Activated CD8-positive, alpha-beta memory T cell treated with anti-CD3 and anti-CD28 coated beads, Interleukin-2, amount 10 ng/mL, durations not matched to agents 7 days and 5 days (primary cell): Measurements from ENCODE around the gene AGR2. TPM values are rescaled to one million over a fixed set of nuclear protein-coding genes. Genes with fewer than 3 reads are reported as not detected.

ENCODE experiments used
- ATAC-seq: fragments of 150-1000 bp; cut with Tn5 transposase; one replicate; pipeline ENCODE4 v1.10.0; 2021; ENCODE audit warnings: moderate library complexity
- CTCF ChIA-PET: fragments of 350-600 bp; sonication (Branson Sonifier 250); formaldehyde crosslinking; loops from one replicate; lab custom pipeline; 2021; ENCODE audit warnings: antibody characterized with exemption; lab: Charles Lee
- DNase-seq: peaks from one replicate; pipeline ENCODE4 v3.0.0-alpha.2; 2020
- H3K27ac Mint-ChIP-seq: one replicate; pipeline ENCODE4 v1.8.0; 2021; ENCODE audit warnings: mild to moderate bottlenecking, mixed read lengths
- H3K27me3 Mint-ChIP-seq: one replicate; pipeline ENCODE4 v1.8.0; 2021; ENCODE audit warnings: mixed read lengths
- H3K36me3 Mint-ChIP-seq: one replicate; pipeline ENCODE4 v1.8.0; 2021; ENCODE audit warnings: mild to moderate bottlenecking, mixed read lengths
- H3K4me1 Mint-ChIP-seq: one replicate; pipeline ENCODE4 v1.8.0; 2021; ENCODE audit warnings: mixed read lengths
- H3K4me3 Mint-ChIP-seq: one replicate; pipeline ENCODE4 v1.8.0; 2021; ENCODE audit warnings: mild to moderate bottlenecking, moderate library complexity, mixed read lengths
- H3K9me3 Mint-ChIP-seq: one replicate; pipeline ENCODE4 v1.8.0; 2022; ENCODE audit warnings: low read depth, mixed read lengths
- total RNA-seq, 2 experiments: library from RNA; stranded (reverse); gene quantifications; one replicate each; pipeline ENCODE4 v1.2.3, GENCODE V29; 2021

The AGR2 gene
- total RNA-seq, 2 experiments from 2014 or later, result not detected

- ATAC-seq (no peak), DNase-seq (no peak)
- no peaks in the 10 kb centered on the region for H3K36me3 Mint-ChIP-seq
- H3K9me3 Mint-ChIP-seq, result no peaks in the 10 kb centered on the region
- no peak overlapping the region for H3K4me3 Mint-ChIP-seq
- no peaks in the 10 kb centered on the region for H3K4me1 Mint-ChIP-seq
- H3K27ac Mint-ChIP-seq, result no peak overlapping the region
- H3K27me3 Mint-ChIP-seq, result peaks cover 13% of the 10 kb centered on the region
- CTCF ChIA-PET, result no interaction called here
Measured at GRCh38 chr7:16836481-16836880, 31.7 kb upstream of the AGR2 start.

GRCh38 chr7:16833373-16833772, 28.6 kb upstream of the AGR2 start:
- DNase-seq (no peak), ATAC-seq (no peak)
- peaks cover 19% of the 10 kb centered on the region for H3K27me3 Mint-ChIP-seq
- no peak overlapping the region for H3K4me3 Mint-ChIP-seq
- CTCF ChIA-PET, result no interaction called here
- H3K4me1 Mint-ChIP-seq, result no peaks in the 10 kb centered on the region
- no peaks in the 10 kb centered on the region for H3K36me3 Mint-ChIP-seq
- no peak overlapping the region for H3K27ac Mint-ChIP-seq
- no peaks in the 10 kb centered on the region for H3K9me3 Mint-ChIP-seq

GRCh38 chr7:16826060-16826459, 21.3 kb upstream of the AGR2 start:
- Mint-ChIP-seq H3K9me3 (no peaks in the 10 kb centered on the region), H3K27me3 (peaks cover 28% of the 10 kb centered on the region), H3K4me3 (no peak overlapping the region), H3K27ac (no peak overlapping the region), H3K4me1 (no peaks in the 10 kb centered on the region), H3K36me3 (no peaks in the 10 kb centered on the region)
- ATAC-seq (no peak), DNase-seq (no peak)
- CTCF ChIA-PET, result no interaction called here

GRCh38 chr7:16822029-16822428, 17.2 kb upstream of the AGR2 start:
- no peak for DNase-seq
- no peaks in the 10 kb centered on the region for H3K9me3 Mint-ChIP-seq
- H3K36me3 Mint-ChIP-seq, result no peaks in the 10 kb centered on the region
- H3K4me3 Mint-ChIP-seq, result no peak overlapping the region
- H3K27me3 Mint-ChIP-seq, result peaks cover 18% of the 10 kb centered on the region
- H3K4me1 Mint-ChIP-seq, result no peaks in the 10 kb centered on the region
- ATAC-seq, result no peak
- CTCF ChIA-PET, result no interaction called here
- no peak overlapping the region for H3K27ac Mint-ChIP-seq

- Mint-ChIP-seq H3K36me3 (no peaks in the 10 kb centered on the region), H3K27me3 (peaks cover 23% of the 10 kb centered on the region), H3K4me1 (no peaks in the 10 kb centered on the region), H3K4me3 (no peak overlapping the region), H3K27ac (no peak overlapping the region), H3K9me3 (no peaks in the 10 kb centered on the region)
- no peak for ATAC-seq
- CTCF ChIA-PET, result no interaction called here
- DNase-seq, result no peak
Measured at GRCh38 chr7:16818732-16819131, 13.9 kb upstream of the AGR2 start.

GRCh38 chr7:16817536-16817935, 12.7 kb upstream of the AGR2 start:
- no peak for DNase-seq
- ATAC-seq, result no peak
- H3K4me3 Mint-ChIP-seq, result no peak overlapping the region
- no peak overlapping the region for H3K27ac Mint-ChIP-seq
- H3K9me3 Mint-ChIP-seq, result no peaks in the 10 kb centered on the region
- H3K27me3 Mint-ChIP-seq, result peaks cover 19% of the 10 kb centered on the region
- no peaks in the 10 kb centered on the region for H3K4me1 Mint-ChIP-seq
- CTCF ChIA-PET, result no interaction called here
- H3K36me3 Mint-ChIP-seq, result no peaks in the 10 kb centered on the region

- Mint-ChIP-seq H3K36me3 (no peaks in the 10 kb centered on the region), H3K4me3 (no peak overlapping the region), H3K4me1 (no peaks in the 10 kb centered on the region), H3K27me3 (peaks cover 17% of the 10 kb centered on the region), H3K9me3 (no peaks in the 10 kb centered on the region), H3K27ac (no peak overlapping the region)
- ATAC-seq, result no peak
- DNase-seq, result no peak
- CTCF ChIA-PET, result no interaction called here
Measured at GRCh38 chr7:16816824-16817223, 12.0 kb upstream of the AGR2 start.

- no peaks in the 10 kb centered on the region for H3K9me3 Mint-ChIP-seq
- H3K27ac Mint-ChIP-seq, result no peak overlapping the region
- no peaks in the 10 kb centered on the region for H3K4me1 Mint-ChIP-seq
- peaks cover 20% of the 10 kb centered on the region for H3K27me3 Mint-ChIP-seq
- ATAC-seq (no peak), DNase-seq (no peak)
- CTCF ChIA-PET, result no interaction called here
- H3K4me3 Mint-ChIP-seq, result no peak overlapping the region
- no peaks in the 10 kb centered on the region for H3K36me3 Mint-ChIP-seq
Measured at GRCh38 chr7:16815001-16815400, 10.2 kb upstream of the AGR2 start.

- DNase-seq, result no peak
- Mint-ChIP-seq H3K4me1 (no peaks in the 10 kb centered on the region), H3K36me3 (no peaks in the 10 kb centered on the region), H3K9me3 (no peaks in the 10 kb centered on the region), H3K4me3 (no peak overlapping the region), H3K27me3 (peaks cover 29% of the 10 kb centered on the region), H3K27ac (no peak overlapping the region)
- no peak for ATAC-seq
- CTCF ChIA-PET, result no interaction called here
Measured at GRCh38 chr7:16813232-16813616, 8.4 kb upstream of the AGR2 start.

- Mint-ChIP-seq H3K4me3 (no peak overlapping the region), H3K4me1 (no peaks in the 10 kb centered on the region), H3K36me3 (no peaks in the 10 kb centered on the region), H3K9me3 (no peaks in the 10 kb centered on the region), H3K27me3 (peaks cover 31% of the 10 kb centered on the region), H3K27ac (no peak overlapping the region)
- CTCF ChIA-PET, result no interaction called here
- ATAC-seq (no peak), DNase-seq (no peak)
Measured at GRCh38 chr7:16812542-16813231, 7.9 kb upstream of the AGR2 start.

GRCh38 chr7:16811551-16811950, 6.8 kb upstream of the AGR2 start:
- no peak overlapping the region for H3K27ac Mint-ChIP-seq
- no peaks in the 10 kb centered on the region for H3K9me3 Mint-ChIP-seq
- peaks cover 30% of the 10 kb centered on the region for H3K27me3 Mint-ChIP-seq
- no peaks in the 10 kb centered on the region for H3K36me3 Mint-ChIP-seq
- DNase-seq (no peak), ATAC-seq (no peak)
- no peaks in the 10 kb centered on the region for H3K4me1 Mint-ChIP-seq
- no peak overlapping the region for H3K4me3 Mint-ChIP-seq
- CTCF ChIA-PET, result no interaction called here

- no peak overlapping the region for H3K27ac Mint-ChIP-seq
- H3K36me3 Mint-ChIP-seq, result no peaks in the 10 kb centered on the region
- H3K27me3 Mint-ChIP-seq, result peaks cover 32% of the 10 kb centered on the region
- H3K4me3 Mint-ChIP-seq, result no peak overlapping the region
- H3K9me3 Mint-ChIP-seq, result no peaks in the 10 kb centered on the region
- CTCF ChIA-PET, result no interaction called here
- ATAC-seq (no peak), DNase-seq (no peak)
- H3K4me1 Mint-ChIP-seq, result no peaks in the 10 kb centered on the region
Measured at GRCh38 chr7:16810573-16810972, 5.8 kb upstream of the AGR2 start.

GRCh38 chr7:16810112-16810511, 5.3 kb upstream of the AGR2 start:
- Mint-ChIP-seq H3K9me3 (no peaks in the 10 kb centered on the region), H3K27me3 (peaks cover 37% of the 10 kb centered on the region), H3K4me1 (no peaks in the 10 kb centered on the region), H3K36me3 (no peaks in the 10 kb centered on the region), H3K27ac (no peak overlapping the region), H3K4me3 (no peak overlapping the region)
- no peak for DNase-seq
- ATAC-seq, result no peak
- CTCF ChIA-PET, result interaction anchor here (1.2 kb wide), 1 partner anchor 9 kb away, joined by 3 read pairs; no protein-coding TSS in a partner anchor

GRCh38 chr7:16805441-16805840, 642 bp upstream of the AGR2 start:
- Mint-ChIP-seq H3K27ac (no peak overlapping the region), H3K36me3 (no peaks in the 10 kb centered on the region), H3K4me3 (no peak overlapping the region), H3K9me3 (no peaks in the 10 kb centered on the region), H3K4me1 (no peaks in the 10 kb centered on the region), H3K27me3 (peaks cover 35% of the 10 kb centered on the region)
- ATAC-seq (no peak), DNase-seq (no peak)
- CTCF ChIA-PET, result no interaction called here
